Measurements from ENCODE around the gene COL19A1.
A peak's percentile ranks its signal among the peaks of the same experiment; 100 is the strongest.

COL19A1 gene

GRCh38 chr6:70107852-70108629, 241.7 kb downstream of the COL19A1 start:
- TF ChIP-seq CTCF (IDR thresholded peaks at IDR 0.05; ENCODE audit: insufficient read depth, low read depth, low read length, missing control alignments), result peak; percentile 61
- DNase-seq (ENCODE audit: low read depth), result peak; percentile 43
- no peak overlapping the region for H3K4me3 ChIP-seq (ENCODE audit: low read length)

- no peak for TF ChIP-seq CTCF (IDR thresholded peaks at IDR 0.05; ENCODE audit: insufficient read depth, low read depth, low read length, missing control alignments)
- no peak for DNase-seq (ENCODE audit: low read depth)
- H3K4me3 ChIP-seq (ENCODE audit: low read length), result no peak overlapping the region
Measured at GRCh38 chr6:70110126-70111022, 244.0 kb downstream of the COL19A1 start.

GRCh38 chr6:70111737-70112136, 245.4 kb downstream of the COL19A1 start:
- H3K4me3 ChIP-seq (ENCODE audit: low read length), result no peak overlapping the region
- no peak for TF ChIP-seq CTCF (IDR thresholded peaks at IDR 0.05; ENCODE audit: insufficient read depth, low read depth, low read length, missing control alignments)
- DNase-seq (ENCODE audit: low read depth), result no peak

- TF ChIP-seq CTCF (IDR thresholded peaks at IDR 0.05; ENCODE audit: insufficient read depth, low read depth, low read length, missing control alignments), result no peak
- DNase-seq (ENCODE audit: low read depth), result no peak
- no peak overlapping the region for H3K4me3 ChIP-seq (ENCODE audit: low read length)
Measured at GRCh38 chr6:70112716-70113115, 246.4 kb downstream of the COL19A1 start.

GRCh38 chr6:70113171-70113570, 246.8 kb downstream of the COL19A1 start:
- no peak for DNase-seq (ENCODE audit: low read depth)
- TF ChIP-seq CTCF (IDR thresholded peaks at IDR 0.05; ENCODE audit: insufficient read depth, low read depth, low read length, missing control alignments), result no peak
- no peak overlapping the region for H3K4me3 ChIP-seq (ENCODE audit: low read length)

GRCh38 chr6:70118670-70119069, 252.3 kb downstream of the COL19A1 start:
- no peak for DNase-seq (ENCODE audit: low read depth)
- no peak for TF ChIP-seq CTCF (IDR thresholded peaks at IDR 0.05; ENCODE audit: insufficient read depth, low read depth, low read length, missing control alignments)
- H3K4me3 ChIP-seq (ENCODE audit: low read length), result no peak overlapping the region
